Astrocyte (in vitro differentiated cells and primary cell): ENCODE results near the gene GMPR2. TPM values are rescaled to one million over a fixed set of nuclear protein-coding genes. Genes with fewer than 3 reads are reported as not detected.
A peak's percentile ranks its signal among the peaks of the same experiment; 100 is the strongest.
"Not testable (repeated sequence)": the region's sequence is repeated elsewhere in the genome, so short reads cannot be mapped to it uniquely, and the experiment has no call there.

Experiments used
- DNase-seq: peaks from one replicate; pipeline ENCODE4 v3.0.0-alpha.2; 2010; ENCODE audit warnings: low read depth
- FAIRE-seq: peaks from 2 replicates; lab custom pipeline; 2011; peaks lifted over from hg19 to GRCh38; lab: Jason Lieb, UNC
- H2AFZ ChIP-seq: 2 replicates; pipeline ENCODE4 v1.6.0; 2012; ENCODE audit warnings: low read depth, low read length, inconsistent platforms
- H3K27ac ChIP-seq: 2 replicates; pipeline ENCODE4 v1.5.1; 2011; ENCODE audit warnings: low read depth, low read length, inconsistent platforms
- H3K27me3 ChIP-seq: 2 replicates; pipeline ENCODE4 v1.6.0; 2011; ENCODE audit warnings: low read length, inconsistent platforms; ENCODE audit not compliant: insufficient read depth
- H3K36me3 ChIP-seq: 2 replicates; pipeline ENCODE4 v1.5.1; 2011; ENCODE audit warnings: low read length, inconsistent platforms; ENCODE audit not compliant: insufficient read depth
- H3K4me1 ChIP-seq: 2 replicates; pipeline ENCODE4 v1.5.1; 2011; ENCODE audit warnings: low read length, inconsistent platforms; ENCODE audit not compliant: insufficient read depth
- H3K4me2 ChIP-seq: 2 replicates; pipeline ENCODE4 v1.6.0; 2012; ENCODE audit warnings: low read length, inconsistent platforms
- H3K4me3 ChIP-seq: 2 replicates; pipeline ENCODE4 v1.5.1; 2011; ENCODE audit warnings: low read depth, mild to moderate bottlenecking, low read length, inconsistent platforms; ENCODE audit not compliant: insufficient read depth
- H3K79me2 ChIP-seq: 2 replicates; pipeline ENCODE4 v1.6.0; 2012; ENCODE audit warnings: mild to moderate bottlenecking, low read length, inconsistent platforms; ENCODE audit not compliant: insufficient read depth
- H3K9ac ChIP-seq: 2 replicates; pipeline ENCODE4 v1.6.0; 2012; ENCODE audit warnings: mild to moderate bottlenecking, low read length, inconsistent platforms
- H3K9me3 ChIP-seq: 2 replicates; pipeline ENCODE4 v1.5.1; 2012; ENCODE audit warnings: low read depth, mild to moderate bottlenecking, low read length, inconsistent platforms; ENCODE audit not compliant: insufficient read depth
- H4K20me1 ChIP-seq: 2 replicates; pipeline ENCODE4 v1.6.0; 2012; ENCODE audit warnings: low read length, inconsistent platforms; ENCODE audit not compliant: insufficient read depth
- H3K27ac Mint-ChIP-seq: one replicate; pipeline ENCODE4 v1.8.0; 2021; ENCODE audit warnings: mild to moderate bottlenecking, mixed read lengths; ENCODE audit not compliant: unreplicated experiment
- H3K27me3 Mint-ChIP-seq: one replicate; pipeline ENCODE4 v1.8.0; 2021; ENCODE audit warnings: low read depth, mixed read lengths; ENCODE audit not compliant: unreplicated experiment
- H3K36me3 Mint-ChIP-seq: one replicate; pipeline ENCODE4 v1.8.0; 2021; ENCODE audit warnings: low read depth, mixed read lengths; ENCODE audit not compliant: unreplicated experiment
- H3K4me1 Mint-ChIP-seq: one replicate; pipeline ENCODE4 v1.8.0; 2021; ENCODE audit warnings: low read depth, mixed read lengths; ENCODE audit not compliant: unreplicated experiment
- H3K4me3 Mint-ChIP-seq: one replicate; pipeline ENCODE4 v1.8.0; 2021; ENCODE audit warnings: mild to moderate bottlenecking, moderate library complexity, mixed read lengths; ENCODE audit not compliant: unreplicated experiment
- H3K9me3 Mint-ChIP-seq: one replicate; pipeline ENCODE4 v1.8.0; 2021; ENCODE audit warnings: mild to moderate bottlenecking, mixed read lengths; ENCODE audit not compliant: unreplicated experiment
- CTCF ChIP-seq: IDR thresholded peaks from 2 replicates; pipeline ENCODE4 v1.5.1; 2011; ENCODE audit warnings: low read depth, mild to moderate bottlenecking, inconsistent platforms, low read length, moderate library complexity; ENCODE audit not compliant: insufficient read depth
- EZH2 ChIP-seq: IDR thresholded peaks from 2 replicates; pipeline ENCODE4 v1.6.1; 2012; ENCODE audit warnings: mild to moderate bottlenecking, low read length, inconsistent platforms; ENCODE audit not compliant: insufficient read depth
- total RNA-seq: library from RNA; stranded (reverse); gene quantifications from 2 replicates; pipeline ENCODE4 v1.2.1, GENCODE V29; 2021

The GMPR2 gene
- total RNA-seq, 1 donor from 2014 or later, result 66.5 TPM

- TF ChIP-seq EZH2 (no peak), CTCF (peak; percentile 28)
- Histone ChIP-seq H3K9ac (peak overlapping the region; percentile 94), H3K4me1 (peaks cover 30% of the 10 kb centered on the region), H4K20me1 (peaks cover 26% of the 10 kb centered on the region), H3K79me2 (peaks cover 37% of the 10 kb centered on the region), H3K4me3 (peak overlapping the region; percentile 74), H3K27me3 (no peaks in the 10 kb centered on the region), H2AFZ (peak overlapping the region; percentile 91), H3K36me3 (peaks cover 37% of the 10 kb centered on the region), H3K9me3 (no peaks in the 10 kb centered on the region), H3K4me2 (peak overlapping the region; percentile 93), H3K27ac (peak overlapping the region; percentile 98)
- Mint-ChIP-seq H3K4me3 (peak overlapping the region; percentile 95), H3K27ac (peak overlapping the region; percentile 99), H3K36me3 (peaks cover 28% of the 10 kb centered on the region), H3K27me3 (no peaks in the 10 kb centered on the region), H3K4me1 (peaks cover 41% of the 10 kb centered on the region), H3K9me3 (no peaks in the 10 kb centered on the region)
- FAIRE-seq, result no peak
- DNase-seq, result peak; percentile 39
Measured at GRCh38 chr14:24241829-24242443, 9.2 kb downstream of the GMPR2 start.

DNA sequence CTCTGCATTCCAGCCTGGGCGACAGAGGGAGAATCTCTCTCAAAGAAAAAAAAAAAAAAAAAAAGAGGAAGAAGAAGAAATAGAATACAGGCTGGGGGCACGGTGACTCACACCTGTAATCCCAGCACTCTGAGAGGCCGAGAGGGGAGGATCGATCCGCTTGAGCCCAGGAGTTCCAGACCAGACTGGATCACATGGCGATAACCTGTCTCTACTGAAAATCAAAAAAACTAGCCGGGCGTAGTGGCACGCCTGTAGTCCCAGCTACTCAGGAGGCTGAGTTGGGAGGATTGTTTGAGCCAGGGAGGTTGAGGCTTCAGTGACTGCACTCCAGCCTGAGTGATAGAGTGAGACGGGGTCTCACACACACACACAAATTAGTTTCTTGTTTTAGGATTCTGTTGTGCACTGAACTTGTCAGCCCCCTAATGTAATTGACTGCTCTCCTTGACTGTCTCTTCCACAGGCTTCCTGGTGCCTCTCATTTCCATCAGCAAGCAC lies 10.7 kb downstream of the GMPR2 start:
- H3K9me3 Mint-ChIP-seq, result no peaks in the 10 kb centered on the region
- H3K27me3 Mint-ChIP-seq, result no peaks in the 10 kb centered on the region
- Histone ChIP-seq H2AFZ (peak overlapping the region; percentile 42), H3K36me3 (peaks cover 27% of the 10 kb centered on the region), H3K9me3 (no peaks in the 10 kb centered on the region), H3K27ac (peak overlapping the region; percentile 98), H3K9ac (peak overlapping the region; percentile 94), H3K4me2 (peak overlapping the region; percentile 93), H3K4me1 (peaks cover 30% of the 10 kb centered on the region), H3K4me3 (peak overlapping the region; percentile 74), H4K20me1 (peaks cover 26% of the 10 kb centered on the region), H3K27me3 (no peaks in the 10 kb centered on the region), H3K79me2 (peaks cover 36% of the 10 kb centered on the region)
- peaks cover 19% of the 10 kb centered on the region for H3K36me3 Mint-ChIP-seq
- FAIRE-seq (no peak), DNase-seq (peak; percentile 25)
- TF ChIP-seq CTCF (no peak), EZH2 (no peak)
- peak overlapping the region; percentile 95 for H3K4me3 Mint-ChIP-seq
- peaks cover 31% of the 10 kb centered on the region for H3K4me1 Mint-ChIP-seq
- H3K27ac Mint-ChIP-seq, result peak overlapping the region; percentile 99

GRCh38 chr14:24245350-24245749 lies 12.6 kb downstream of the GMPR2 start:
- Mint-ChIP-seq H3K4me1 (peaks cover 17% of the 10 kb centered on the region), H3K36me3 (peaks cover 16% of the 10 kb centered on the region), H3K4me3 (peak overlapping the region; percentile 20)
- Histone ChIP-seq H4K20me1 (peaks cover 14% of the 10 kb centered on the region), H3K4me1 (peaks cover 18% of the 10 kb centered on the region), H3K79me2 (peaks cover 17% of the 10 kb centered on the region)
- FAIRE-seq, H3K4me3 ChIP-seq, H3K36me3 ChIP-seq, H3K27me3 ChIP-seq, H3K27ac Mint-ChIP-seq, H2AFZ ChIP-seq, H3K9ac ChIP-seq, DNase-seq, H3K9me3 Mint-ChIP-seq, H3K27me3 Mint-ChIP-seq, H3K9me3 ChIP-seq, H3K4me2 ChIP-seq, H3K27ac ChIP-seq: not testable (repeated sequence)
